ENCODE measurements around the gene STMND1.

DNA sequence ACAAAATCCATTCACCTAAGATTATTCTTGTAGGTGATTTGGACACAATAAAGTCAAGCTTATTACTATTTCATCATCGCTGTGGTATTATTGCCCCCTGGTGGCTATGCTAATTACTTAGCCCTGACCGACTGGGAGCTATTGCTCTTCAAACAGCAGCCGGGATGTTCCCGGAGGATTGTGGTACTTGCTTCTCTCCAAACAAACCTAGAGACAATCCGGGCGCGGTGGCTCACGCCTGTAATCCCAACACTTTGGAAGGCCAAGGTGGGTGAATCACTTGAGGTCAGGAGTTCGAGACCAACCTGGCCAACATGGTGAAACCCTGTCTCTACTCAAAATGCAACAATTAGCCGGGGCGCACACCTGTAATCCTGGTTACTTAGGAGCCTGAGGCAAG is 15.4 kb upstream of the STMND1 start:
- TF ChIP-seq POLR2A (IDR thresholded peaks at IDR 0.05; ENCODE audit: low read depth, low read length) (no peak), POLR2AphosphoS5 (IDR thresholded peaks at IDR 0.05; ENCODE audit: low read depth, low read length) (no peak), TAF1 (IDR thresholded peaks at IDR 0.05; ENCODE audit: borderline replicate concordance, low read depth, low read length) (no peak)
